ENCODE data around the gene H2AZ2.
"Not testable (repeated sequence)": the region's sequence is repeated elsewhere in the genome, so short reads cannot be mapped to it uniquely, and the experiment has no call there.

Gene H2AZ2

DNA sequence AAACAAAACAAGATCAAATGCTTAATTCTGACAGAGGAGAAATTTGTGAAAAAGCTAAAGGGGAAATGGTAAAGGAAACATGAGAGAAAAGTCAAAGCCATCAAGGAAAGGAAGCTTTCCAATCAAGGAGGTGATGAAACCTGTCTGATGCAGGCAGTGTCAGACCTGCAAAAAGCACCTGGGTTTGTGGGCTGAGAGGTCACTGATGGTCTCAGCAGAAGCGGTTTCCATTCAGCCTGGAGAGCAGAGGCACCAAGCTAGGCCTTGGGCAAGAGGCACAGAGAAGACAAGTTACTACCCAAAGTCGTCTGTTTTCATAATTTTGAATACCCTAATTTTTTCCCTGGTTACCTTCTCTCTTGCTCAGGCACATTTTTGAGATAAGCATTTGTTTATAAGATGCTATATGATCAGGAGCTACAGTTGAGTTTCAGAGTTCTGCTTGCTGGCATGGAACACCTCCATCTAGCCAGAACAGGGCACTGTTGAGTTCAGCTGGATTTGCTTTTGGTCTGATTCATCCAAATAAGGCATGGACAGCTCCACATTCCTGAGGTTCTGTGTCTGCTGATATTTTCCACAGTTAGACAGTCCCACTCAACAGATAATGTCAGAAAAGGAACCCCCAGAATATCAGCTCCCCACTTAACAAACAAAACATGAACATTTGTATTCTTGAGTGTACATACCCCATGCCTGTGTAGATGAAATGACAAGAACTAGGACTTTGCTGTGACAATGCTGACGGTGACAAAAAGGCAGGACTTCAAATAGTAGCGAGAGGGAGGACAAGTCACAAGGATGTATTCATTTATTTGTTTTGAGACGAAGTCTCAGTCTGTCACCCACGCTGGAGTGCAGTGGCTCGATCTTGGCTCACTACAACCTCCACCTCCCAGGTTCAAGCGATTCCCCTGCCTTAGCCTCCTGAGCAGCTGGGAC is 56.3 kb downstream of the H2AZ2 start:
- no peaks in the 10 kb centered on the region for H3K27me3 ChIP-seq (replicated peaks in 2 of 5; ENCODE audit: control insufficient read depth in 4 of 5, insufficient read depth in 5 of 5, low read length in 4 of 5)
- no peak for DNase-seq
- peaks cover 0 to 5% (median 1%) of the 10 kb centered on the region in 4 experiments for H3K4me1 ChIP-seq (ENCODE audit: control extremely low read depth in 1 of 4, control insufficient read depth in 4 of 4, insufficient read depth in 4 of 4, low read length in 3 of 4)
- no peak overlapping the region for H3K4me3 ChIP-seq (ENCODE audit: control insufficient read depth in 1 of 7, extremely low read depth in 1 of 7, insufficient read depth in 4 of 7, low read depth in 2 of 7, low read length in 6 of 7)
- H3K9me3 ChIP-seq (ENCODE audit: control extremely low read depth in 1 of 5, control insufficient read depth in 4 of 5, insufficient read depth in 2 of 5, low read depth in 1 of 5, low read length in 4 of 5) = no peaks in the 10 kb centered on the region
- ChIA-PET POLR2A (no interaction called here), CTCF (interaction anchor here (1.5 kb wide), 2 partner anchors 20 to 29 kb away, joined by 3 to 4 read pairs; no protein-coding TSS in a partner anchor)
- no peaks in the 10 kb centered on the region for H3K36me3 ChIP-seq (ENCODE audit: control insufficient read depth in 4 of 4, insufficient read depth in 4 of 4, low read length in 3 of 4)
- H3K27ac ChIP-seq (ENCODE audit: insufficient read depth in 1 of 2, low read depth in 1 of 2, low read length in 2 of 2, poor library complexity in 1 of 2, severe bottlenecking in 2 of 2) = no peak overlapping the region
- whole genome bisulfite sequencing (ENCODE audit: insufficient coverage) = 96% methylated on average over 7 of the region's 8 CpGs

DNA sequence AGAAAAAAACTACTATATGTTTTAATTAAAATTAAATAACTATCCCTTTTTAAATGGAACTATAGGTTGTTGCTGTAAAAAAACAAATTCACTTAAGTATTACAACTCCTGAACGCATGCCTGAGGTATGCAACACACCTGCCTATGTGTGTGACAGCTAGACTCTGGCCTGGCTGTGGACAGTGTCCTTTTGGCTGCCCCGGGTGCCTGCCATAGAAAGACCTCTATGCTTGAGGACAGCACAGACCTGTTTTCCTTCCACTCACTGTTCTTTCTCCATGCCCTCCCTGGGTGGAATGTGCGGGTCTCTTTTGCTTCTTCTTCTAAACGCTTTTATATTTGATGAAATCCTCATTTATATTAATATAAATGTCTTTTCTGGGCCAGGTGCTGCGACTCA is 57.9 kb downstream of the H2AZ2 start:
- ChIA-PET POLR2A (no interaction called here), CTCF (interaction anchor here (1.4 kb wide), 1 partner anchor 16 kb away, joined by 4 read pairs; no protein-coding TSS in a partner anchor)

DNA sequence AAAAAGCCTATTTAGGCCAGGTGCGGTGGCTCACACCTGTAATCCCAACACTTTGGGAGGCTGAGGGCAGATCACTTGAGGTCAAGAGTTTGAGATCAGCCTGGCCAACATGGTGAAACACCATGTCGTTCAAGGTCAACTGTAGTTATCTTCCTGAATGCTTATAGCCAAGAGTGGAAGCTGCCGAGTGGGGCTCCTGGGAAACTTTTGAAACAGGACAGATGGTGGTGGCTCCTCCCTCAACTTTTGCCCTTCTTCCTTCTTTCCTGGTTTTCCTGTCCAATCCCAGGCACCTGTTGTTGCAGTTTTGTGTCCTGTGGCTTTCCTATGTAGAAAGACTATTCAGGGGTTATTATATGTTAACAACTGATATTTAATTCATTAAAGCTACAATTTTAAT is 60.1 kb downstream of the H2AZ2 start:
- Histone ChIP-seq H3K9me3 (ENCODE audit: control extremely low read depth in 1 of 5, control insufficient read depth in 4 of 5, insufficient read depth in 2 of 5, low read depth in 1 of 5, low read length in 4 of 5) (peaks cover 0 to 9% (median 4%) of the 10 kb centered on the region in 5 experiments), H3K27me3 (replicated peaks in 2 of 5; ENCODE audit: control insufficient read depth in 4 of 5, insufficient read depth in 5 of 5, low read length in 4 of 5) (no peaks in the 10 kb centered on the region), H3K27ac (ENCODE audit: insufficient read depth in 1 of 2, low read depth in 1 of 2, low read length in 2 of 2, poor library complexity in 1 of 2, severe bottlenecking in 2 of 2) (no peak overlapping the region), H3K4me3 (ENCODE audit: control insufficient read depth in 1 of 7, extremely low read depth in 1 of 7, insufficient read depth in 4 of 7, low read depth in 2 of 7, low read length in 6 of 7) (no peak overlapping the region), H3K4me1 (ENCODE audit: control extremely low read depth in 1 of 4, control insufficient read depth in 4 of 4, insufficient read depth in 4 of 4, low read length in 3 of 4) (no peaks in the 10 kb centered on the region), H3K36me3 (ENCODE audit: control insufficient read depth in 4 of 4, insufficient read depth in 4 of 4, low read length in 3 of 4) (no peaks in the 10 kb centered on the region)
- DNase-seq = no peak
- POLR2A ChIA-PET = no interaction called here
- WGBS (ENCODE audit: insufficient coverage) = 95% methylated on average over 3 of the region's 3 CpGs
- CTCF ChIA-PET = no interaction called here

More for the DNA sequence above, 57.9 kb downstream of the H2AZ2 start:
- no peak overlapping the region for H3K27ac ChIP-seq (ENCODE audit: insufficient read depth in 1 of 2, low read depth in 1 of 2, low read length in 2 of 2, poor library complexity in 1 of 2, severe bottlenecking in 2 of 2)
- DNase-seq = no peak
- H3K4me3 ChIP-seq (ENCODE audit: control insufficient read depth in 1 of 7, extremely low read depth in 1 of 7, insufficient read depth in 4 of 7, low read depth in 2 of 7, low read length in 6 of 7) = no peak overlapping the region
- H3K27me3 ChIP-seq (replicated peaks in 2 of 5; ENCODE audit: control insufficient read depth in 4 of 5, insufficient read depth in 5 of 5, low read length in 4 of 5) = no peaks in the 10 kb centered on the region
- 100% methylated on average over 2 of the region's 5 CpGs for WGBS (ENCODE audit: insufficient coverage)
- no peaks in the 10 kb centered on the region for H3K4me1 ChIP-seq (ENCODE audit: control extremely low read depth in 1 of 4, control insufficient read depth in 4 of 4, insufficient read depth in 4 of 4, low read length in 3 of 4)
- no peaks in the 10 kb centered on the region for H3K36me3 ChIP-seq (ENCODE audit: control insufficient read depth in 4 of 4, insufficient read depth in 4 of 4, low read length in 3 of 4)
- H3K9me3 ChIP-seq (ENCODE audit: control extremely low read depth in 1 of 5, control insufficient read depth in 4 of 5, insufficient read depth in 2 of 5, low read depth in 1 of 5, low read length in 4 of 5) = no peaks in the 10 kb centered on the region

DNA sequence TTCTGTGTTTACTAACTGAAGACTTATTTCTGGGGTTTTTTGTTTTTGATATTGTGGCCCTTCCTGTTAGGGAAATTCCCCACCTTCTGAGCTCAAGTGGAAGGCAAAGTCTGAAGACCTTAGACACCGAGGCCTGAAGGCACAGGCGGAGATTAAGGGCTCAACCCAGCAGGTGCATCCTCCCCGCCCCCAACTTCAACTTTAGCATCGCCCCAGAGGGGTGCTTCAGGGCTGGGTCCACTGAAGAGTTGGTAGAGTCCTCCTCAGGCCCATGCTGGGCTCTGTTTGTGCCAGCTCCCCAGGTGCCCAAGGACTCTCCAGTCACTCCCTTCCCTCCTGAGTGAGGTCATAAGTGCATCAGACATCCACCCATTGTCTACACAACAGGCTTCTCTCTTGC is 60.8 kb downstream of the H2AZ2 start:
- Histone ChIP-seq H3K4me1 (ENCODE audit: control extremely low read depth in 1 of 4, control insufficient read depth in 4 of 4, insufficient read depth in 4 of 4, low read length in 3 of 4) (no peaks in the 10 kb centered on the region), H3K27me3 (replicated peaks in 2 of 5; ENCODE audit: control insufficient read depth in 4 of 5, insufficient read depth in 5 of 5, low read length in 4 of 5) (no peaks in the 10 kb centered on the region), H3K36me3 (ENCODE audit: control insufficient read depth in 4 of 4, insufficient read depth in 4 of 4, low read length in 3 of 4) (no peaks in the 10 kb centered on the region), H3K9me3 (ENCODE audit: control extremely low read depth in 1 of 5, control insufficient read depth in 4 of 5, insufficient read depth in 2 of 5, low read depth in 1 of 5, low read length in 4 of 5) (peaks cover 0 to 15% (median 4%) of the 10 kb centered on the region in 5 experiments), H3K4me3 (ENCODE audit: control insufficient read depth in 1 of 7, extremely low read depth in 1 of 7, insufficient read depth in 4 of 7, low read depth in 2 of 7, low read length in 6 of 7) (no peak overlapping the region), H3K27ac (ENCODE audit: insufficient read depth in 1 of 2, low read depth in 1 of 2, low read length in 2 of 2, poor library complexity in 1 of 2, severe bottlenecking in 2 of 2) (no peak overlapping the region)
- ChIA-PET POLR2A (no interaction called here), CTCF (interaction anchor here (0.6 to 0.8 kb wide), 2 partner anchors 12 to 87 kb away, joined by 3 read pairs; no protein-coding TSS in a partner anchor)
- WGBS (ENCODE audit: insufficient coverage) = 93% methylated on average over 3 of the region's 4 CpGs
- DNase-seq = no peak

DNA sequence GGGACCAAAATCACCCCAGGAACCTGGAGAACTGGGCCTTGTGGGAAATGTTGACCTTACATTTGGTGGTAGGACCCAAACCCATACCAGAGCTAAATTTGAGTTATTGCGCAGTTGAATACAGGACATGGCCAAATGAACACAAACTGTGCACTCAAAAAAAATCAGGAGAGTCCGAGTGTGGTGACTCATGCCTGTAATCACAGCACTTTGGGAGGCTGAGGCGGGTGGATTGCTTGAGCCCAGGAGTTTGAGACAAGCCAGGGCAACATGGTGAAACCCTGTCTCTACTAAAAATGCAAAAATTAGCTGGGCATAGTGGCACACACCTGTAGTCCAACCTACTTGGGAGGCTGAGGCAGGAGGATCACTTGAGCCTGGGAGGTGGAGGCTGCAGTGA is 62.7 kb downstream of the H2AZ2 start:
- peaks cover 0 to 15% (median 4%) of the 10 kb centered on the region in 5 experiments for H3K9me3 ChIP-seq (ENCODE audit: control extremely low read depth in 1 of 5, control insufficient read depth in 4 of 5, insufficient read depth in 2 of 5, low read depth in 1 of 5, low read length in 4 of 5)
- WGBS (ENCODE audit: insufficient coverage) = 95% methylated on average over 3 of the region's 3 CpGs
- ChIA-PET POLR2A (interaction anchor here (0.6 kb wide), 1 partner anchor 11 kb away, joined by 3 read pairs; no protein-coding TSS in a partner anchor), CTCF (interaction anchor here (0.7 kb wide), 1 partner anchor 13 kb away, joined by 3 read pairs; no protein-coding TSS in a partner anchor)
- H3K27me3 ChIP-seq (replicated peaks in 2 of 5; ENCODE audit: control insufficient read depth in 4 of 5, insufficient read depth in 5 of 5, low read length in 4 of 5); H3K4me3 ChIP-seq (ENCODE audit: control insufficient read depth in 1 of 7, extremely low read depth in 1 of 7, insufficient read depth in 4 of 7, low read depth in 2 of 7, low read length in 6 of 7); H3K4me1 ChIP-seq (ENCODE audit: control extremely low read depth in 1 of 4, control insufficient read depth in 4 of 4, insufficient read depth in 4 of 4, low read length in 3 of 4); DNase-seq; H3K36me3 ChIP-seq (ENCODE audit: control insufficient read depth in 4 of 4, insufficient read depth in 4 of 4, low read length in 3 of 4); H3K27ac ChIP-seq (ENCODE audit: insufficient read depth in 1 of 2, low read depth in 1 of 2, low read length in 2 of 2, poor library complexity in 1 of 2, severe bottlenecking in 2 of 2): not testable (repeated sequence)

DNA sequence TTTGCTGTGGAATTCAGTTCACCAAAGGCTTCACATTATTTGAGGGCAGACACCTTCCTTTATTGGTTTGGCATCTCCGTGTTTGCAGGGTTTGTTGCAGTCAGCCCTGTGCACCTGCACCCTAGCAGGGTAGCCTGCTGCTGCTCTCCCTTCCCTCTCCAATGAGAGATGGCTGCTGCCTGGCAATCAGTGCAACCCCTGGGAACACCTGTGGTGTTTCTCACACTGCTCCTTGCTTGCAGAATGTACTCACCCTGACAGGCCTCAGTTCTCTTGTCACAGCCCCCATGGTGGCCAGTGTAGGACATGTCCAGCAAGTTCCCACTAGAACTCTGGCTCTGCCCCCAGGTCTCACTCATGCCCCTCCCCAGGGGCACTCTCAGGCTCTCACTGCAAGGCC is 63.5 kb downstream of the H2AZ2 start:
- WGBS (ENCODE audit: insufficient coverage) = 91% methylated on average over 1 of the region's 1 CpG
- peaks cover 0 to 15% (median 4%) of the 10 kb centered on the region in 5 experiments for H3K9me3 ChIP-seq (ENCODE audit: control extremely low read depth in 1 of 5, control insufficient read depth in 4 of 5, insufficient read depth in 2 of 5, low read depth in 1 of 5, low read length in 4 of 5)
- no peaks in the 10 kb centered on the region for H3K27me3 ChIP-seq (replicated peaks in 2 of 5; ENCODE audit: control insufficient read depth in 4 of 5, insufficient read depth in 5 of 5, low read length in 4 of 5)
- H3K4me3 ChIP-seq (ENCODE audit: control insufficient read depth in 1 of 7, extremely low read depth in 1 of 7, insufficient read depth in 4 of 7, low read depth in 2 of 7, low read length in 6 of 7) = no peak overlapping the region
- H3K36me3 ChIP-seq (ENCODE audit: control insufficient read depth in 4 of 4, insufficient read depth in 4 of 4, low read length in 3 of 4) = no peaks in the 10 kb centered on the region
- POLR2A ChIA-PET = no interaction called here
- no peaks in the 10 kb centered on the region for H3K4me1 ChIP-seq (ENCODE audit: control extremely low read depth in 1 of 4, control insufficient read depth in 4 of 4, insufficient read depth in 4 of 4, low read length in 3 of 4)
- no peak for DNase-seq
- CTCF ChIA-PET = interaction anchor here (0.8 to 2.0 kb wide), 2 partner anchors 20 to 68 kb away, joined by 4 to 5 read pairs; no protein-coding TSS in a partner anchor
- no peak overlapping the region for H3K27ac ChIP-seq (ENCODE audit: insufficient read depth in 1 of 2, low read depth in 1 of 2, low read length in 2 of 2, poor library complexity in 1 of 2, severe bottlenecking in 2 of 2)

DNA sequence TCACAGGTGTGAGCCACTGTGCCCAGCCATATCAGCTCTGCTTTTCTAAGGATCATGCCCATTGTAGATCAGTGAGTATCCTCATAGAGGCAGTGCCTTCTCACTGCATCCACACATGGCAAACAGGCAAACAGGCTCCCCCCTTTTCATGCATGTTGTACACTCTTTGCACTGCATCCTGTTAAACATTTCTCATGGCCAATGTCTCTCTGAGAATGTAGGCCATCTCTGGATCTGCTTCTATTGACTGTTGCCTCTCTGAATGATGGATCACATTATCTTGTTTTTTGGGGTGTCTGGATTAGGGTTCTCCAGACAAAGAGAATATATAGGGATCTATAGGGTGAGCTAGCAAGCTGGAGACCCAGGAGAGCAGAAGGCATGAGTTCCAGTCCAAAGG is 64.5 kb downstream of the H2AZ2 start:
- no peak for DNase-seq
- Histone ChIP-seq H3K27ac (ENCODE audit: insufficient read depth in 1 of 2, low read depth in 1 of 2, low read length in 2 of 2, poor library complexity in 1 of 2, severe bottlenecking in 2 of 2) (no peak overlapping the region), H3K36me3 (ENCODE audit: control insufficient read depth in 4 of 4, insufficient read depth in 4 of 4, low read length in 3 of 4) (no peaks in the 10 kb centered on the region), H3K27me3 (replicated peaks in 2 of 5; ENCODE audit: control insufficient read depth in 4 of 5, insufficient read depth in 5 of 5, low read length in 4 of 5) (no peaks in the 10 kb centered on the region), H3K9me3 (ENCODE audit: control extremely low read depth in 1 of 5, control insufficient read depth in 4 of 5, insufficient read depth in 2 of 5, low read depth in 1 of 5, low read length in 4 of 5) (peaks cover 0 to 15% (median 4%) of the 10 kb centered on the region in 5 experiments), H3K4me3 (ENCODE audit: control insufficient read depth in 1 of 7, extremely low read depth in 1 of 7, insufficient read depth in 4 of 7, low read depth in 2 of 7, low read length in 6 of 7) (no peak overlapping the region), H3K4me1 (ENCODE audit: control extremely low read depth in 1 of 4, control insufficient read depth in 4 of 4, insufficient read depth in 4 of 4, low read length in 3 of 4) (no peaks in the 10 kb centered on the region)
- CTCF ChIA-PET = interaction anchor here (0.8 to 2.0 kb wide), 2 partner anchors 19 to 67 kb away, joined by 4 to 5 read pairs; no protein-coding TSS in a partner anchor
- POLR2A ChIA-PET = no interaction called here

All from common myeloid progenitor, CD34-positive (primary cell).